Colonic mucosa (tissue), 4 donors: ENCODE results near the gene SF3A2. TPM values are rescaled to one million over a fixed set of nuclear protein-coding genes. Genes with fewer than 3 reads are reported as not detected.

Experiments
- DNase-seq: peaks from one replicate; pipeline ENCODE4 v3.0.0-alpha.2; 2020
- H3K27ac ChIP-seq: fragments of 200-600 bp; one replicate; pipeline ENCODE4 v1.8.0; 2021
- H3K27me3 ChIP-seq: fragments of 200-600 bp; one replicate; pipeline ENCODE4 v1.8.0; 2021
- H3K36me3 ChIP-seq: fragments of 200-600 bp; one replicate; pipeline ENCODE4 v1.8.0; 2021
- H3K4me1 ChIP-seq: fragments of 200-600 bp; one replicate; pipeline ENCODE4 v1.8.0; 2021; ENCODE audit warnings: mild to moderate bottlenecking
- H3K4me3 ChIP-seq: fragments of 200-600 bp; one replicate; pipeline ENCODE4 v1.8.0; 2021
- H3K9ac ChIP-seq, 2 donors: one replicate each; pipeline ENCODE4 v1.7.0; 2013; ENCODE audit warnings: control low read depth in 2 of 2, low read depth in 2 of 2, low read length in 2 of 2
- H3K9me3 ChIP-seq: fragments of 200-600 bp; one replicate; pipeline ENCODE4 v1.8.0; 2021
- intact Hi-C: fragments of 100-400 bp; cut with DNase I; formaldehyde crosslinking; loops from one replicate; pipeline ENCODE4 v1.14.1; 2022
- total RNA-seq, 2 donors: library from RNA; stranded (reverse); fragmentation: NEBNext Ultra II Directional in 1 of 2; extraction: Animal tissue kit (Norgen Biotek cat#: 25700) in 1 of 2; gene quantifications; one replicate each; pipeline ENCODE4 v1.2.1, GENCODE V29; 2021
- TF ChIP-seq, protein P1 (sequence below): fragments of 200-600 bp; IDR thresholded peaks from one replicate; pipeline ENCODE4 v1.8.0; 2022; ENCODE audit warnings: antibody characterized with exemption, mild to moderate bottlenecking
- donor health status: healthy.
- donor health status: DM: no; HTN: no; CAD: no.
- donor health status: DM: no; HTN: no; CAD: no.

The SF3A2 gene
- total RNA-seq, 2 donors from 2014 or later, result 60.9 to 99.8 TPM

DNA sequence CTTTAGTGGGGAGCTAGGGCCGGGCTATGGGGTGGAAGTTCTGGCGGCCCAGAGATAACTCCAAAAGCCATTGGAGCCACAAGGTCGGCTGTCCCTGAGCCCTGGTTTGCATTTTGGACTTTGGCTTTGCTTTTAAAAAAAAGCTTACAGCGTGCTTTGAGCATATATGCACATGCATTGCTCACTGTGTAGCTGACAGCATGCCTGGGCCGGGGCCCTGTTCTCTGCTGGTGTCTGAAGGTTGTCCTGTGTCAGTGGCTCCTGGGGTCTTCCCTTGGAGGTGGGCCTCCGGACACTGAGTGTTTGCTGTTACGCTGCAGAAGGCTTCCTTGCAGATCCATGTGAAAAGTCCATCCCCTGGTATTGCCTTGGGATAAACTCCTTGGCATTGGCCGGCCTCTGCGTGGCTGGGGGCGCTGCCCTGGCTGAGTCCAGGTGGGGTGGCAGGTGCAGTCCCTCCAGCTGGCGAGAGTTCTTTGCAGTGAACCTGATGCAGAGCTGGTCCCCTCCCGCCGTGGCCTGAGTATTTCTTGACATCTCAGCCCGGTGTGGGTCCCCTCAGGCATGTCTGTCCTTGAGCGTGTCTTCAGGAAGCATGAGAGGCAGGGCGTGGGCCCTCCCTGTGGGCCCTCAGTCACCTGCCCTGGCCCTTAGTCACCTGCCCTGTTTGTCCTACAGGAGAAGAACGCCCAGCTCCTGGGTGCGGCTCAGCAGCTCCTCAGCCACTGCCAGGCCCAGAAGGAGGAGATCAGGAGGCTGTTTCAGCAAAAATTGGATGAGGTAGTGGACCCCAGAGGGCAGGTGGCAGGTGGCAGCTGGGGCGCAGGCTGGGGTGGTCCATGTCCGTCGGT lies 23.5 kb upstream of the SF3A2 start:
- H3K4me3 ChIP-seq, result no peak overlapping the region
- intact Hi-C loops, result no loop called here
- TF ChIP-seq, protein P1, sequence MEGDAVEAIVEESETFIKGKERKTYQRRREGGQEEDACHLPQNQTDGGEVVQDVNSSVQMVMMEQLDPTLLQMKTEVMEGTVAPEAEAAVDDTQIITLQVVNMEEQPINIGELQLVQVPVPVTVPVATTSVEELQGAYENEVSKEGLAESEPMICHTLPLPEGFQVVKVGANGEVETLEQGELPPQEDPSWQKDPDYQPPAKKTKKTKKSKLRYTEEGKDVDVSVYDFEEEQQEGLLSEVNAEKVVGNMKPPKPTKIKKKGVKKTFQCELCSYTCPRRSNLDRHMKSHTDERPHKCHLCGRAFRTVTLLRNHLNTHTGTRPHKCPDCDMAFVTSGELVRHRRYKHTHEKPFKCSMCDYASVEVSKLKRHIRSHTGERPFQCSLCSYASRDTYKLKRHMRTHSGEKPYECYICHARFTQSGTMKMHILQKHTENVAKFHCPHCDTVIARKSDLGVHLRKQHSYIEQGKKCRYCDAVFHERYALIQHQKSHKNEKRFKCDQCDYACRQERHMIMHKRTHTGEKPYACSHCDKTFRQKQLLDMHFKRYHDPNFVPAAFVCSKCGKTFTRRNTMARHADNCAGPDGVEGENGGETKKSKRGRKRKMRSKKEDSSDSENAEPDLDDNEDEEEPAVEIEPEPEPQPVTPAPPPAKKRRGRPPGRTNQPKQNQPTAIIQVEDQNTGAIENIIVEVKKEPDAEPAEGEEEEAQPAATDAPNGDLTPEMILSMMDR, result no peak

DNA sequence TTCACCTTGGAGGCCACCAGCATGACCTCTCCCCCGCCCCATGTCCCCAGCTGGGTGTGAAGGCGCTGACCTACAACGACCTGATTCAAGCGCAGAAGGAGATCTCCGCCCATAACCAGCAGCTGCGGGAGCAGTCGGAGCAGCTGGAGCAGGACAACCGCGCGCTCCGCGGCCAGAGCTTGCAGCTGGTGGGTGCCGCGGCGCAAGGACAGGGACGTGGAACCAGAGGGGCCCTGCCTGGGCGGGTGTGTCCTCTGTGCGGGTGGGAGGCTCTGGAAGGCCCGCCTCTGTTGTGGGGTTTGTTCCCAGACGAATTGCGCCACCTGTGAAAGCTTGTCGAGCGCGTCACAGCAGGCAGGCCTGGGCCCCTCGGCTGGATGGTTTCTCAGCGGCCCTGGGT lies 22.8 kb upstream of the SF3A2 start:
- H3K4me3 ChIP-seq, result no peak overlapping the region
- TF ChIP-seq, protein P1, result no peak
- intact Hi-C loops, result no loop called here
- H3K27ac ChIP-seq, result peak overlapping the region; percentile 78
- H3K9me3 ChIP-seq, result no peaks in the 10 kb centered on the region
- H3K9ac ChIP-seq, result peak overlapping the region in 1 of 2 donors; percentile 77
- DNase-seq, result no peak
- no peaks in the 10 kb centered on the region for H3K27me3 ChIP-seq
- H3K36me3 ChIP-seq, result peaks cover 21% of the 10 kb centered on the region
- peaks cover 17% of the 10 kb centered on the region for H3K4me1 ChIP-seq

More for the DNA sequence above, 23.5 kb upstream of the SF3A2 start:
- Histone ChIP-seq H3K27me3 (no peaks in the 10 kb centered on the region), H3K27ac (peak overlapping the region; percentile 78), H3K4me1 (peaks cover 21% of the 10 kb centered on the region), H3K9ac (peak overlapping the region in 1 of 2 donors; percentile 77), H3K9me3 (no peaks in the 10 kb centered on the region), H3K36me3 (peaks cover 21% of the 10 kb centered on the region)
- DNase-seq, result peak; percentile 84

DNA sequence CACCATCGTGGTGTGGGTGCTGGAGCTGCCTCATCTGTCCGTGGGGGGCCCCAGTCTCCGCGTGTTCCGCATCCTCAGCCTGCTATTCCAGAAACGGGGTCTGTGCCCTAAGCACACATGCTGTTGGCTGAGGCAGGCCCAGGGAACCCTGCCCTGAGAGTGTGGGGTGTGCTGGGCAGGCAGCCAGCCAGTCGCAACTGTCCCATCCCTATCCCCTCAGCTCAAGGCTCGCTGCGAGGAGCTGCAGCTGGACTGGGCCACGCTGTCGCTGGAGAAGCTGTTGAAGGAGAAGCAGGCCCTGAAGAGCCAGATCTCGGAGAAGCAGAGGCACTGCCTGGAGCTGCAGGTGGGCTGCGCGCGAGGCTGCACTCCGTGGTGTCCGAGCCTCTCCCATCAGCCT lies 22.4 kb upstream of the SF3A2 start:
- DNase-seq, result no peak
- H3K27ac ChIP-seq, result peak overlapping the region; percentile 78
- peak overlapping the region in 1 of 2 donors; percentile 77 for H3K9ac ChIP-seq
- H3K27me3 ChIP-seq, result no peaks in the 10 kb centered on the region
- TF ChIP-seq, protein P1, result no peak
- peaks cover 17% of the 10 kb centered on the region for H3K4me1 ChIP-seq
- peaks cover 21% of the 10 kb centered on the region for H3K36me3 ChIP-seq
- no peaks in the 10 kb centered on the region for H3K9me3 ChIP-seq
- no peak overlapping the region for H3K4me3 ChIP-seq
- intact Hi-C loops, result no loop called here

DNA sequence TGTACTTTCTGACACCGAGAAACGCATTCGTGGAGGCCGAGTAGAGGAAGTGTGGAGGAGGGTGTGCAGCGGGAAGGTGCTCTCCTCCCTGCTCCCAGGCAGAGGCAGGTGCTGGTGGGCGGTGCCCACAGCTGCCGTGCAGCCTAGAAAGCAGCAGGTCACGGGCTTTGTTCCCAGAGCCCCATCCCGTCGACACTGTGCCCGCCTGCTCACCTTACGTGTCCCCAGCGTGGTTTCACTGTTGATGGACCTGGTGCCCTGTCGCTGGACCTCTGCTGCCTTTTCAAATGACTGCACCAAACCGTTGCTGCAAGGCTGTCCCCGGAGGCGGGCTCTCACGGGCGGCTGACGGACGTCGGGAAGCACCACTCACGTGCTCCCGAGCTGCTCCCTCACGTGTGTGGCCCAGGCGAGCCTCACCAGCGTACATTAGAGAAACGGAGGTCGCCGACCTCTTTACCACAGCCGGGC lies 21.3 kb upstream of the SF3A2 start:
- H3K9ac ChIP-seq, result no peak overlapping the region
- TF ChIP-seq, protein P1, result no peak
- peaks cover 25% of the 10 kb centered on the region for H3K36me3 ChIP-seq
- no peaks in the 10 kb centered on the region for H3K27me3 ChIP-seq
- DNase-seq, result no peak
- no peaks in the 10 kb centered on the region for H3K9me3 ChIP-seq
- H3K27ac ChIP-seq, result no peak overlapping the region
- H3K4me1 ChIP-seq, result peaks cover 17% of the 10 kb centered on the region
- intact Hi-C loops, result no loop called here
- H3K4me3 ChIP-seq, result no peak overlapping the region

DNA sequence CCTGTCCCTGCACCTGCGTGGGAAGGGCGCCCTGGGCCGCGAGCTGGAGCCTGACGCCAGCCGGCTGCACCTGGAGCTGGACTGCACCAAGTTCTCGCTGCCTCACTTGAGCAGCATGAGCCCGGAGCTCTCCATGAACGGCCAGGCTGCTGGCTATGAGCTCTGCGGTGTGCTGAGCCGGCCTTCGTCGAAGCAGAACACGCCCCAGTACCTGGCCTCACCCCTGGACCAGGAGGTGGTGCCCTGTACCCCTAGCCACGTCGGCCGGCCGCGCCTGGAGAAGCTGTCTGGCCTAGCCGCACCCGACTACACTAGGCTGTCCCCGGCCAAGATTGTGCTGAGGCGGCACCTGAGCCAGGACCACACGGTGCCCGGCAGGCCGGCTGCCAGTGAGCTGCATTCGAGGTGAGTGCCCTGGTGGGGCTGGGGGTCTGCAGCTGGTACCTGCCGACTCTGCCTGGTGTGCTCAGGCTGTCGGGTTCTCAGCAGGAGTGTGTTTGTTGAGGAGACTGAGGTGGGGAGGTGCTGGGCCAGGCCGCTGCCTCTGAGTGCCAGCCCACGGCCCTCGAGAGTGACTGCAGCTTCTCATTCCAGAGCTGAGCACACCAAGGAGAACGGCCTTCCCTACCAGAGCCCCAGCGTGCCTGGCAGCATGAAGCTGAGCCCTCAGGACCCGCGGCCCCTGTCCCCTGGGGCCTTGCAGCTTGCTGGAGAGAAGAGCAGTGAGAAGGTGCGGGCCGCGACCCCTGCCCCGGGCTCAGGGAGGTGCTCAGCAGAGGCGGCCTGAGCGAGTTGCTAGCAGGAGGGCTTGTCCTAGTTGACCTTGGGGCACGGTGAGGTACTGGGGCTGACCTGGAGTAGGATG lies 20.0 kb upstream of the SF3A2 start:
- no peak overlapping the region for H3K27ac ChIP-seq
- TF ChIP-seq, protein P1, result no peak
- peaks cover 17% of the 10 kb centered on the region for H3K4me1 ChIP-seq
- intact Hi-C loops, result no loop called here
- DNase-seq, result no peak
- no peak overlapping the region for H3K4me3 ChIP-seq
- no peak overlapping the region for H3K9ac ChIP-seq
- H3K27me3 ChIP-seq, result no peaks in the 10 kb centered on the region
- peaks cover 14% of the 10 kb centered on the region for H3K36me3 ChIP-seq
- H3K9me3 ChIP-seq, result no peaks in the 10 kb centered on the region
